Smooth muscle cell (in vitro differentiated cells): ENCODE measurements around the gene KIF17. TPM values are rescaled to one million over a fixed set of nuclear protein-coding genes. Genes with fewer than 3 reads are reported as not detected.

Source experiments
- DNase-seq: peaks from one replicate; lab custom pipeline; 2025; ENCODE audit not compliant: unreplicated experiment; lab: John Stamatoyannopoulos, UW
- H2AFZ ChIP-seq: fragments of 200-600 bp; sonication (generic); 2 replicates; pipeline ENCODE4 v1.6.0; 2016; ENCODE audit warnings: antibody characterized with exemption, low read depth, mild to moderate bottlenecking
- H3F3A ChIP-seq: fragments of 200-600 bp; sonication (generic); 2 replicates; pipeline ENCODE4 v1.6.0; 2017; ENCODE audit warnings: antibody characterized with exemption, low read depth
- H3K27ac ChIP-seq: fragments of 200-600 bp; sonication (generic); 2 replicates; pipeline ENCODE4 v1.5.1; 2016; ENCODE audit warnings: low read depth, mild to moderate bottlenecking
- H3K27me3 ChIP-seq: fragments of 200-600 bp; sonication (generic); 2 replicates; pipeline ENCODE4 v1.6.1; 2016; ENCODE audit warnings: low read depth, mild to moderate bottlenecking
- H3K36me3 ChIP-seq: fragments of 200-600 bp; sonication (generic); 2 replicates; pipeline ENCODE4 v1.5.1; 2016; ENCODE audit warnings: low read depth
- H3K4me1 ChIP-seq: fragments of 200-600 bp; sonication (generic); 2 replicates; pipeline ENCODE4 v1.5.1; 2016; ENCODE audit warnings: low read depth
- H3K4me2 ChIP-seq: fragments of 200-600 bp; sonication (generic); 2 replicates; pipeline ENCODE4 v1.6.0; 2016; ENCODE audit warnings: mild to moderate bottlenecking
- H3K4me3 ChIP-seq: fragments of 200-600 bp; sonication (generic); 2 replicates; pipeline ENCODE4 v1.5.1; 2016; ENCODE audit warnings: mild to moderate bottlenecking
- H3K79me2 ChIP-seq: fragments of 200-600 bp; sonication (generic); 2 replicates; pipeline ENCODE4 v1.6.0; 2016; ENCODE audit warnings: low read depth, mild to moderate bottlenecking
- H3K9ac ChIP-seq: fragments of 200-600 bp; sonication (generic); 2 replicates; pipeline ENCODE4 v1.6.0; 2016; ENCODE audit warnings: low read depth
- H3K9me3 ChIP-seq: fragments of 200-600 bp; sonication (generic); replicated peaks from 2 replicates; pipeline ENCODE4 v1.5.1; 2016; ENCODE audit warnings: low read depth
- H4K20me1 ChIP-seq: fragments of 200-600 bp; sonication (generic); 2 replicates; pipeline ENCODE4 v1.6.0; 2016; ENCODE audit warnings: low read depth
- WGBS: methylation state at CpG from one replicate; pipeline ENCODE4 v1.1.7; 2016; ENCODE audit warnings: low lambda C conversion rate; 5-methylcytosine and 5-hydroxymethylcytosine counted together
- polyA plus RNA-seq: library from polyadenylated mRNA; unstranded; fragments of >200 nt; fragmentation: Nextera tagmentation; extraction: Ambion mirVana; gene quantifications from 2 replicates; pipeline ENCODE4 v1.2.1, GENCODE V29; 2016
- total RNA-seq: library from RNA; depleted of rRNA; stranded (reverse); fragments of >200 nt; gene quantifications from 2 replicates; pipeline ENCODE4 v1.2.3, GENCODE V29; 2014
- TF ChIP-seq, protein P1 (sequence below): fragments of 200-600 bp; sonication (generic); IDR thresholded peaks from 2 replicates; pipeline ENCODE4 v1.5.1; 2017; ENCODE audit warnings: borderline replicate concordance, mild to moderate bottlenecking, antibody characterized with exemption; ENCODE audit not compliant: insufficient read depth, poor library complexity, severe bottlenecking

The KIF17 gene
- total RNA-seq (0.13 and 0.99 TPM in 2 replicates), polyA plus RNA-seq (1.9 and 2.2 TPM in 2 replicates)

DNA sequence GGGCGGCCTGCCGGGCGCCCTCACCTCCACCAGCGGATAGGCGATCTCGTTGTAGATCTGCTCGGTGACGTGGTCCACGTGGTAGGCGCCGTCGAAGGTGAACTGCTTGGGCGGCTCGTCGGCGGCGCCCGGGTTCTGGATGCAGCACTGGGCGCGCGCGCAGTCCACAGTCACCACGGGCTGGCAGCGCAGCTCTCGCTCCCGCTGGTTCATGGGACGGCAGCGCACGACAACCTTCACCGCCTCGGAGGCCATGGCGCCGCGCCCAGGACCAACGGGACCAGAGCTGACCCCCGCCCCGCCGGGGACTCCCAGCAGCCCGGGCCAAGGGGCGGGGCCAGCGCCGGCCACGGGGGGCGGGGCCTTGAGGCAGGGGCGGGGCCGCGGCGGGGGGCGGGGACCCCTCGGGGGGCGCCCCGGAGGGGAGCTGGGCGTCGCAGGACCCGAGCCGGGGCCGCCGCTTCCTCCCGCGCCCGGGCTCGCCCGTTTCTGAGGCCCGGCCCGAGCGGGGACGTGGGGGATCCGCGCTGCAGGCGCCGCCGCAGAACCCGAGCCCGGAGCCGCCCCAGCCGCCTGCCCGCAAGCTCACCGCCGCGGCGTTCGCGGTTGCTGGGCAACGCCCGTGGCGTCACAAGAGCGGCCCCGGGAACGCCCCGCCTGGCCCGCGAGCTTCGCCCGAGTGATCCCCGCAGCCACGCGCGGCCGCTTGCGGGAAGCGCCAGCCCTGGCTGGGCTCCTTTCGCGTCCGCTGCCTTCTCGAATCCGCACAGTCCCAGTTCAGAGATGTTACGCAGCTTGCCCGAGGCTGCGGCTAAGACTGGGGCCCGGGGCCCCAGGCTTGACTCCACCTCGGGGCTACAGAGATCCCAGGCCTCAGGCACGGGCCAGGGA is at the start of gene KIF17:
Gene KIF17 (minus strand): TSS at position 556 of the 891 bp plus-strand sequence. CDS start 301 bp downstream, at position 255.
- H3F3A ChIP-seq = no peaks in the 10 kb centered on the region
- H3K27ac ChIP-seq = no peak within 1 kb of the TSS
- H3K4me1 ChIP-seq = no peaks in the 10 kb centered on the region
- no peaks in the 10 kb centered on the region for H3K9me3 ChIP-seq
- TF ChIP-seq, protein P1, sequence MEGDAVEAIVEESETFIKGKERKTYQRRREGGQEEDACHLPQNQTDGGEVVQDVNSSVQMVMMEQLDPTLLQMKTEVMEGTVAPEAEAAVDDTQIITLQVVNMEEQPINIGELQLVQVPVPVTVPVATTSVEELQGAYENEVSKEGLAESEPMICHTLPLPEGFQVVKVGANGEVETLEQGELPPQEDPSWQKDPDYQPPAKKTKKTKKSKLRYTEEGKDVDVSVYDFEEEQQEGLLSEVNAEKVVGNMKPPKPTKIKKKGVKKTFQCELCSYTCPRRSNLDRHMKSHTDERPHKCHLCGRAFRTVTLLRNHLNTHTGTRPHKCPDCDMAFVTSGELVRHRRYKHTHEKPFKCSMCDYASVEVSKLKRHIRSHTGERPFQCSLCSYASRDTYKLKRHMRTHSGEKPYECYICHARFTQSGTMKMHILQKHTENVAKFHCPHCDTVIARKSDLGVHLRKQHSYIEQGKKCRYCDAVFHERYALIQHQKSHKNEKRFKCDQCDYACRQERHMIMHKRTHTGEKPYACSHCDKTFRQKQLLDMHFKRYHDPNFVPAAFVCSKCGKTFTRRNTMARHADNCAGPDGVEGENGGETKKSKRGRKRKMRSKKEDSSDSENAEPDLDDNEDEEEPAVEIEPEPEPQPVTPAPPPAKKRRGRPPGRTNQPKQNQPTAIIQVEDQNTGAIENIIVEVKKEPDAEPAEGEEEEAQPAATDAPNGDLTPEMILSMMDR = no peak
- H3K79me2 ChIP-seq = no peaks in the 10 kb centered on the region
- no peaks in the 10 kb centered on the region for H3K36me3 ChIP-seq
- peak within 1 kb of the TSS; percentile 80 for H3K4me2 ChIP-seq
- no peaks in the 10 kb centered on the region for H3K27me3 ChIP-seq
- no peak within 1 kb of the TSS for H3K9ac ChIP-seq
- DNase-seq = peak; percentile 36
- WGBS = 6% methylated on average over 68 of the region's 112 CpGs
- H4K20me1 ChIP-seq = no peaks in the 10 kb centered on the region
- H3K4me3 ChIP-seq = peak within 1 kb of the TSS; percentile 50
- peak within 1 kb of the TSS; percentile 58 for H2AFZ ChIP-seq

DNA sequence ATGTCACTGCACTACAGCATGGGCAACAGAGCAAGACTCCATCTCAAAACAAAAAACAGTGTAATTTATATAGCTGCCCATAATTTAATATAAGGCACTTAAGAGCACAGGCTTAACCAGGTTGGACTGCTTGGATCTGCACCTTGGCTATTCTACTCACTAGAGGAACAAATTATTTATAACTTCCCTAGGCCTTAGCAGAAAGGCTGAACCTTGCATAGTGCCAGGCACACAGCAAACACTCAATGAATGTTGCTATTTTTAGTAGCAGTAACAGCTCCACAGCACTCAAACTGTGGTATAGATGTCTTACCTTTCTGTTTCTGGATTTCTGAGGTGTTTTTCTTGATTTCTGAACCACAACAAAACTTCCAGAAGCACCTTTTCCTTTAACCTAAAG is 49.5 kb upstream of the KIF17 start:
- H3K36me3 ChIP-seq = peaks cover 50% of the 10 kb centered on the region

DNA sequence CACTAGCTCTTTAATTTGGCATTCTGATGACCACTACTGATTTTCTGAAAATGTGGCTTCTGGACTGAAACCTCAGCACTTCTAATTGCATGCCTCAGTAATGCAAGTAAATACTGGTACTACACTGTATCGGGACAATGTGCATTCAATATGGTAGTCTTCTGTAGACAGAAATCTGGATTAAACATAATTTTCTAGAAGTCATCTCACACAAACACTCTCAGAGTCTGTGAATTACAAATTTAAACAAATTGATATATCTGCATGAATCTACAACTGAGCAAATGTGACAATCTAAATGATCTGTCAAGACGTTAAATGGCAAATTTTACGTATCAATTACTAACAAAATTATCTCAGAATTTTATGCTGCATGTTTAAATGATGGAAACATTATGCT is 45.6 kb upstream of the KIF17 start:
- H4K20me1 ChIP-seq = peaks cover 9% of the 10 kb centered on the region
- peaks cover 43% of the 10 kb centered on the region for H3K36me3 ChIP-seq
- no peak overlapping the region for H3K27ac ChIP-seq
- no peak overlapping the region for H3K9ac ChIP-seq
- no peak for DNase-seq
- no peaks in the 10 kb centered on the region for H3F3A ChIP-seq
- H2AFZ ChIP-seq = no peak overlapping the region
- no peak overlapping the region for H3K4me3 ChIP-seq
- H3K4me1 ChIP-seq = no peaks in the 10 kb centered on the region
- TF ChIP-seq, protein P1 = no peak
- H3K4me2 ChIP-seq = no peak overlapping the region
- 92% methylated on average over 3 of the region's 3 CpGs for WGBS
- H3K27me3 ChIP-seq = no peaks in the 10 kb centered on the region
- no peaks in the 10 kb centered on the region for H3K9me3 ChIP-seq
- H3K79me2 ChIP-seq = peaks cover 8% of the 10 kb centered on the region

More for the DNA sequence above, 49.5 kb upstream of the KIF17 start:
- H3K4me3 ChIP-seq = no peak overlapping the region
- H2AFZ ChIP-seq = no peak overlapping the region
- TF ChIP-seq, protein P1 = no peak
- no peak for DNase-seq
- peaks cover 16% of the 10 kb centered on the region for H3K79me2 ChIP-seq
- H3K9ac ChIP-seq = no peak overlapping the region
- H4K20me1 ChIP-seq = peaks cover 29% of the 10 kb centered on the region
- no peak overlapping the region for H3K27ac ChIP-seq
- no peaks in the 10 kb centered on the region for H3K4me1 ChIP-seq
- no peaks in the 10 kb centered on the region for H3K9me3 ChIP-seq
- no peaks in the 10 kb centered on the region for H3K27me3 ChIP-seq
- no peaks in the 10 kb centered on the region for H3F3A ChIP-seq
- H3K4me2 ChIP-seq = no peak overlapping the region
